ENCODE data around the gene SULF2. TPM values are rescaled to one million over a fixed set of nuclear protein-coding genes. Genes with fewer than 3 reads are reported as not detected.

The SULF2 gene
- total RNA-seq, 1 experiment from 2014 or later: 66.1 TPM

- TF ChIP-seq CTCF (IDR thresholded peaks at IDR 0.05; ENCODE audit: insufficient read depth in 1 of 2, low read depth in 1 of 2, low read length in 1 of 2, severe bottlenecking in 1 of 2, unreplicated experiment in 1 of 2): no peak
- H3K9me3 ChIP-seq: no peaks in the 10 kb centered on the region
- intact Hi-C loops (cut with micrococcal nuclease; ENCODE audit: unreplicated experiment): no loop called here
- H3K4me1 ChIP-seq: peaks cover 7% of the 10 kb centered on the region
- Mint-ChIP-seq H3K27ac (ENCODE audit: unreplicated experiment) (no peak overlapping the region), H3K4me3 (ENCODE audit: unreplicated experiment) (no peak overlapping the region), H3K9me3 (ENCODE audit: unreplicated experiment) (no peaks in the 10 kb centered on the region), H3K36me3 (ENCODE audit: insufficient read depth, unreplicated experiment) (peaks cover 30% of the 10 kb centered on the region), H3K4me1 (ENCODE audit: low read depth, unreplicated experiment) (peaks cover 2% of the 10 kb centered on the region), H3K27me3 (ENCODE audit: insufficient read depth, unreplicated experiment) (no peaks in the 10 kb centered on the region)
- CTCF ChIA-PET: interaction anchor here (0.9 kb wide), 1 partner anchor 31 kb away, joined by 3 read pairs; no protein-coding TSS in a partner anchor
- no TSS peak for BruUV-seq (replicated peaks)
- no peaks in the 10 kb centered on the region for H3K27me3 ChIP-seq (replicated peaks; ENCODE audit: control insufficient read depth, insufficient read depth, low read length)
- DNase-seq: peak in 1 of 2 experiments; percentile 36
- POLR2A ChIA-PET: no interaction called here
- H3K4me3 ChIP-seq (ENCODE audit: low read depth, low read length): no peak overlapping the region
- H3K36me3 ChIP-seq (ENCODE audit: control insufficient read depth, insufficient read depth, low read length): no peaks in the 10 kb centered on the region
Measured at GRCh38 chr20:47674145-47674544, 111.1 kb downstream of the SULF2 start.

GRCh38 chr20:47673671-47673955, 111.7 kb downstream of the SULF2 start:
- H3K4me1 ChIP-seq: peaks cover 11% of the 10 kb centered on the region
- Mint-ChIP-seq H3K4me3 (ENCODE audit: unreplicated experiment) (no peak overlapping the region), H3K4me1 (ENCODE audit: low read depth, unreplicated experiment) (peaks cover 7% of the 10 kb centered on the region), H3K9me3 (ENCODE audit: unreplicated experiment) (no peaks in the 10 kb centered on the region), H3K27me3 (ENCODE audit: insufficient read depth, unreplicated experiment) (no peaks in the 10 kb centered on the region), H3K27ac (ENCODE audit: unreplicated experiment) (no peak overlapping the region), H3K36me3 (ENCODE audit: insufficient read depth, unreplicated experiment) (peaks cover 35% of the 10 kb centered on the region)
- H3K4me3 ChIP-seq (ENCODE audit: low read depth, low read length): no peak overlapping the region
- no TSS peak for BruUV-seq (replicated peaks)
- POLR2A ChIA-PET: no interaction called here
- H3K27me3 ChIP-seq (replicated peaks; ENCODE audit: control insufficient read depth, insufficient read depth, low read length): no peaks in the 10 kb centered on the region
- no peak for TF ChIP-seq CTCF (IDR thresholded peaks at IDR 0.05; ENCODE audit: insufficient read depth in 1 of 2, low read depth in 1 of 2, low read length in 1 of 2, severe bottlenecking in 1 of 2, unreplicated experiment in 1 of 2)
- intact Hi-C loops (cut with micrococcal nuclease; ENCODE audit: unreplicated experiment): no loop called here
- no peaks in the 10 kb centered on the region for H3K9me3 ChIP-seq
- H3K36me3 ChIP-seq (ENCODE audit: control insufficient read depth, insufficient read depth, low read length): no peaks in the 10 kb centered on the region
- CTCF ChIA-PET: no interaction called here
- peak in 1 of 2 experiments; percentile 39 for DNase-seq

- intact Hi-C loops (cut with micrococcal nuclease; ENCODE audit: unreplicated experiment): no loop called here
- Mint-ChIP-seq H3K4me1 (ENCODE audit: low read depth, unreplicated experiment) (peaks cover 8% of the 10 kb centered on the region), H3K9me3 (ENCODE audit: unreplicated experiment) (no peaks in the 10 kb centered on the region), H3K36me3 (ENCODE audit: insufficient read depth, unreplicated experiment) (peaks cover 40% of the 10 kb centered on the region), H3K4me3 (ENCODE audit: unreplicated experiment) (no peak overlapping the region), H3K27ac (ENCODE audit: unreplicated experiment) (no peak overlapping the region), H3K27me3 (ENCODE audit: insufficient read depth, unreplicated experiment) (no peaks in the 10 kb centered on the region)
- Histone ChIP-seq H3K36me3 (ENCODE audit: control insufficient read depth, insufficient read depth, low read length) (no peaks in the 10 kb centered on the region), H3K4me3 (ENCODE audit: low read depth, low read length) (no peak overlapping the region), H3K9me3 (no peaks in the 10 kb centered on the region), H3K27me3 (replicated peaks; ENCODE audit: control insufficient read depth, insufficient read depth, low read length) (no peaks in the 10 kb centered on the region), H3K4me1 (peaks cover 10% of the 10 kb centered on the region)
- ChIA-PET CTCF (interaction anchor here (0.5 to 0.7 kb wide), 2 partner anchors 42 to 1650 kb away, joined by 3 read pairs; no protein-coding TSS in a partner anchor), POLR2A (interaction anchor here (0.6 kb wide), 1 partner anchor 67 kb away, joined by 5 read pairs; no protein-coding TSS in a partner anchor)
- BruUV-seq (replicated peaks): no TSS peak
- no peak for TF ChIP-seq CTCF (IDR thresholded peaks at IDR 0.05; ENCODE audit: insufficient read depth in 1 of 2, low read depth in 1 of 2, low read length in 1 of 2, severe bottlenecking in 1 of 2, unreplicated experiment in 1 of 2)
- DNase-seq: peak in 1 of 2 experiments; percentile 38
Measured at GRCh38 chr20:47672886-47673670, 112.2 kb downstream of the SULF2 start.

All from Caco-2 (cell line).